Measurements from ENCODE around the gene C19orf81. TPM values are rescaled to one million over a fixed set of nuclear protein-coding genes. Genes with fewer than 3 reads are reported as not detected.
A peak's percentile ranks its signal among the peaks of the same experiment; 100 is the strongest.

The C19orf81 gene
- total and polyA plus RNA-seq, 2 of the 8 experiments (the other 6 are each of a cell fraction or from before 2014, with no cell fraction given): 11.7 to 13.0 TPM

- peak within 1 kb of the TSS; percentile 87 for H3K18ac ChIP-seq (ENCODE audit: extremely low read depth, low read length)
- no peak within 1 kb of the TSS for H2BK15ac ChIP-seq (ENCODE audit: low read length)
- no peaks in the 10 kb centered on the region for H3K79me1 ChIP-seq (ENCODE audit: low read depth, low read length)
- no peak within 1 kb of the TSS for H2BK20ac ChIP-seq (ENCODE audit: low read length)
- H3K4me1 ChIP-seq (replicated peaks in 1 of 4; ENCODE audit: control insufficient read depth in 3 of 4, insufficient read depth in 4 of 4, low read length in 3 of 4): peaks cover 0 to 4% (median 0%) of the 10 kb centered on the region in 4 experiments; a peak in 2 of 7 replicates
- peaks cover 0 to 8% (median 4%) of the 10 kb centered on the region in 4 experiments; a peak in 3 of 7 replicates for H3K27me3 ChIP-seq (replicated peaks in 1 of 4; ENCODE audit: control insufficient read depth in 3 of 4, extremely low read depth in 1 of 4, insufficient read depth in 3 of 4, low read length in 3 of 4)
- POLR2A ChIA-PET (ENCODE audit: partially characterized antibody): interaction anchor here (0.6 to 1.0 kb wide), 8 partner anchors 10 to 153 kb away, joined by 3 to 6 read pairs (median 4); partner anchors contain the start of gene C19orf81
- H3K9me3 ChIP-seq (ENCODE audit: insufficient read depth in 2 of 2, low read depth in 1 of 2, low read length in 1 of 2): peaks cover 8 to 12% of the 10 kb centered on the region in 2 experiments; a peak in 2 of 4 replicates
- H3K27ac ChIP-seq (ENCODE audit: low read depth, low read length): no peak within 1 kb of the TSS
- no peak within 1 kb of the TSS for H3K23ac ChIP-seq (ENCODE audit: insufficient read length)
- 7% methylated on average over 29 of the region's 76 CpGs; no CpG with 5 or more reads in 1 of the 2 experiments for WGBS, 2 experiments (ENCODE audit: extremely low coverage in 1 of 2, insufficient coverage in 1 of 2, insufficient read length in 1 of 2, insufficient replicate concordance in 2 of 2, low coverage in 1 of 2, low lambda C conversion rate in 2 of 2, missing lambda C conversion rate in 1 of 2)
- H3K36me3 ChIP-seq (ENCODE audit: control insufficient read depth in 2 of 4, insufficient read depth in 4 of 4, low read length in 3 of 4): no peaks in the 10 kb centered on the region; a peak in 2 of 8 replicates
- DNase-seq (ENCODE audit: low read depth in 1 of 2, low spot score in 2 of 2) (peak in 1 of 2 experiments; percentile 80), FAIRE-seq (no peak)
- H4K5ac ChIP-seq (ENCODE audit: insufficient read length, low read depth, low read length): peak within 1 kb of the TSS; percentile 74
- peak within 1 kb of the TSS in 2 of 4 experiments; percentile 39 to 54; a peak in 4 of 7 replicates for H3K9ac ChIP-seq (replicated peaks in 1 of 4; ENCODE audit: extremely low read depth in 1 of 4, low read depth in 3 of 4, low read length in 3 of 4)
- H2BK5ac ChIP-seq (ENCODE audit: low read depth, low read length): no peak within 1 kb of the TSS; the same call in 1 of the 2 replicates
- peak within 1 kb of the TSS; percentile 65 to 83 for H3K4me2 ChIP-seq (ENCODE audit: insufficient read depth in 1 of 2, low read depth in 2 of 2, low read length in 2 of 2)
- H2BK120ac ChIP-seq (replicated peaks; ENCODE audit: low read depth, low read length): peak within 1 kb of the TSS; percentile 33
- H2AFZ ChIP-seq (ENCODE audit: low read length): peak within 1 kb of the TSS; percentile 95
- no peak within 1 kb of the TSS for H2BK12ac ChIP-seq (ENCODE audit: low read depth, low read length)
- H3K79me2 ChIP-seq (ENCODE audit: control insufficient read depth in 1 of 2, insufficient read depth in 2 of 2, low read length in 2 of 2): no peaks in the 10 kb centered on the region
- peak within 1 kb of the TSS; percentile 46 for H3K56ac ChIP-seq (replicated peaks; ENCODE audit: insufficient read length, low read depth, low read length)
- no peak within 1 kb of the TSS for H4K91ac ChIP-seq (replicated peaks; ENCODE audit: insufficient read length, low read length)
- peak within 1 kb of the TSS; percentile 82 for H3K4ac ChIP-seq (replicated peaks; ENCODE audit: insufficient read length, low read depth, low read length)
- CTCF ChIA-PET (ENCODE audit: partially characterized antibody): interaction anchor here (0.6 to 1.5 kb wide), 4 partner anchors 12 to 661 kb away, joined by 3 to 5 read pairs (median 4); no protein-coding TSS in a partner anchor
- peaks cover 0 to 2% of the 10 kb centered on the region in 2 experiments for H4K20me1 ChIP-seq (replicated peaks in 1 of 2; ENCODE audit: control insufficient read depth in 1 of 2, insufficient read depth in 2 of 2, low read length in 2 of 2)
- no peak within 1 kb of the TSS for H2AK5ac ChIP-seq (ENCODE audit: low read depth, low read length)
- H4K8ac ChIP-seq (ENCODE audit: extremely low read depth, insufficient read depth, low read length): peak within 1 kb of the TSS; percentile 75; the same call in 1 of the 2 replicates
- H3K4me3 ChIP-seq (ENCODE audit: extremely low read depth in 1 of 4, insufficient read depth in 2 of 4, low read depth in 3 of 4, low read length in 4 of 4): peak within 1 kb of the TSS; percentile 64 to 82 (median 75)
- no peak within 1 kb of the TSS for H3K14ac ChIP-seq (ENCODE audit: insufficient read length)
- peaks cover 8% of the 10 kb centered on the region; the same call in 1 of the 2 replicates for H3K23me2 ChIP-seq (ENCODE audit: low read depth, low read length)
- TF ChIP-seq MAFK (IDR thresholded peaks at IDR 0.05; ENCODE audit: low read depth, low read length) (no peak), EGR1 (IDR thresholded peaks at IDR 0.05; ENCODE audit: borderline replicate concordance, low read depth, low read length) (no peak), CTCF (IDR thresholded peaks at IDR 0.05; ENCODE audit: control extremely low read depth in 1 of 3, insufficient read depth in 1 of 3, low read depth in 1 of 3, low read length in 3 of 3) (no peak), RNF2 (IDR thresholded peaks at IDR 0.05; ENCODE audit: borderline replicate concordance, low read depth, low read length, missing control alignments, poor library complexity, severe bottlenecking) (no peak), KDM5A (IDR thresholded peaks at IDR 0.05; ENCODE audit: low read length) (no peak), RFX5 (IDR thresholded peaks at IDR 0.05; ENCODE audit: borderline replicate concordance, low read depth, low read length) (no peak), POLR2A (IDR thresholded peaks at IDR 0.05; ENCODE audit: control extremely low read depth in 1 of 2, low read depth in 2 of 2, low read length in 2 of 2) (peak in 1 of 2 experiments; percentile 51; a peak in 1 of 3 replicates)
Measured at GRCh38 chr19:50639121-50640112, 9.8 kb upstream of the C19orf81 start, which contains the start of gene SYT3. Gene SYT3 (minus strand): TSS chr19:50639881. CDS start chr19:50637411, 2,470 bp downstream.
